ENCODE results near the gene SFMBT1. TPM values are rescaled to one million over a fixed set of nuclear protein-coding genes. Genes with fewer than 3 reads are reported as not detected.

Gene SFMBT1
- total RNA-seq, 1 donor from 2014 or later: 6.5 TPM

DNA sequence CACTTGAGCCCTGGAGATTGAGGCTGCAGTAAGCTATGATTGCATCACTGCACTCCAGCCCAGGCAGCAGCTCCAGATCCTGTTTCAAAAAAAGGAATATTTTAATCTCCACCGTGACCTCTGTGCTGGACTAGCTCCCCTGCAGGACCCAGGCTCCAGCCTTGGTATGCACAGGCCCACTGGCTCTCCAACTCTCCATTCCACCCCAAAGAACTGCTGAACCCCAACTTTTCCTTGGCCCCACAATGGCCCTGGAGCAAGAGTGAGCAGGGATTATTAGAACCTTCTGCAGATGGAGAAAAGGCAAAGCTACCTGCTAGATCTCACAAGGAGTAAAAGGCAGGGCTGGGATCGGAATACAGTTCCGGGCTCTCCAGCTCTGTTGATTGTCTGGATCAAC, 32.8 kb upstream of the SFMBT1 start:
- Mint-ChIP-seq H3K27me3 (ENCODE audit: unreplicated experiment) (peaks cover 9% of the 10 kb centered on the region), H3K36me3 (ENCODE audit: unreplicated experiment) (no peaks in the 10 kb centered on the region), H3K9me3 (ENCODE audit: unreplicated experiment) (peaks cover 2% of the 10 kb centered on the region), H3K4me3 (ENCODE audit: unreplicated experiment) (no peak overlapping the region), H3K27ac (ENCODE audit: unreplicated experiment) (no peak overlapping the region), H3K4me1 (ENCODE audit: low read depth, unreplicated experiment) (peaks cover under 1% of the 10 kb centered on the region)
- no peak for DNase-seq
- TF ChIP-seq, protein P1, sequence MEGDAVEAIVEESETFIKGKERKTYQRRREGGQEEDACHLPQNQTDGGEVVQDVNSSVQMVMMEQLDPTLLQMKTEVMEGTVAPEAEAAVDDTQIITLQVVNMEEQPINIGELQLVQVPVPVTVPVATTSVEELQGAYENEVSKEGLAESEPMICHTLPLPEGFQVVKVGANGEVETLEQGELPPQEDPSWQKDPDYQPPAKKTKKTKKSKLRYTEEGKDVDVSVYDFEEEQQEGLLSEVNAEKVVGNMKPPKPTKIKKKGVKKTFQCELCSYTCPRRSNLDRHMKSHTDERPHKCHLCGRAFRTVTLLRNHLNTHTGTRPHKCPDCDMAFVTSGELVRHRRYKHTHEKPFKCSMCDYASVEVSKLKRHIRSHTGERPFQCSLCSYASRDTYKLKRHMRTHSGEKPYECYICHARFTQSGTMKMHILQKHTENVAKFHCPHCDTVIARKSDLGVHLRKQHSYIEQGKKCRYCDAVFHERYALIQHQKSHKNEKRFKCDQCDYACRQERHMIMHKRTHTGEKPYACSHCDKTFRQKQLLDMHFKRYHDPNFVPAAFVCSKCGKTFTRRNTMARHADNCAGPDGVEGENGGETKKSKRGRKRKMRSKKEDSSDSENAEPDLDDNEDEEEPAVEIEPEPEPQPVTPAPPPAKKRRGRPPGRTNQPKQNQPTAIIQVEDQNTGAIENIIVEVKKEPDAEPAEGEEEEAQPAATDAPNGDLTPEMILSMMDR (IDR thresholded peaks at IDR 0.05; ENCODE audit: partially characterized antibody, unreplicated experiment): no peak

DNA sequence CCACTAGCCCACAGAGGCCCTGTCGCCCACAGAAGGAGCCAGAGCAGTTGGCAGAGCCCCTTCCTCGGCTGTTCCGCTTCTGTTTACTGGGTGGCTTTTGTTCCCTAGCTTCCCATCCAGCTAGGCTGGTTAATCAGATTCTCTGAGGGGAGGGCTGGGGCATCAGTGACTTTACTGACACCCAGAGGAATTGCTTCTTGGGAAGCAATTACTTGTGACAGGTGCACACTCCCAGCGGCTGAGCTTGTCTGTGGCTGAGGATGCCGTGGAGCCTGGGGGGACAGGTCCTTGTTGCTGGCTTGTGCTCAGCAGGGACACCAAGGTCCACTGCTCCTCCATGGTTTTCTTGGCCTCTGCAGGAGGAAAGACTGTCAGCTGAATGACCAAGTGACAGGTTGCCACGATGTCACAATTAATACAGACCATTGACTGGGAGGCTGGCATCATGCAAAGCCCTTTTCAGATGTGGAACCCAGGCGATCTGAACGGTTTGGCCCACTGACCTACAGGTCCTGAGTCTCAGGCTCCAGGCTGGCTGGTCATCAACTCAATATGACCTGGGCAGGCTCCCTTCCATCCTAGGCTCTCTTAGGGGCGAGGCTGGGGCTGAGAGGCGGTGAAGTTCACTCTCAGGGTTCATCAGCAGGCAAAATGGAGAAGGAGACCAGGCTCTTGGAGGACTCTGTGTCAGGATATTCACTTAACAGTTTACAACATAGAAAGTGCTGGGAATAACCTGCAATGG, 31.8 kb upstream of the SFMBT1 start:
- H3K9me3 Mint-ChIP-seq (ENCODE audit: unreplicated experiment): peaks cover 2% of the 10 kb centered on the region
- H3K4me1 Mint-ChIP-seq (ENCODE audit: low read depth, unreplicated experiment): peaks cover 2% of the 10 kb centered on the region
- no peak overlapping the region for H3K4me3 Mint-ChIP-seq (ENCODE audit: unreplicated experiment)
- no peak for DNase-seq
- no peak overlapping the region for H3K27ac Mint-ChIP-seq (ENCODE audit: unreplicated experiment)
- peaks cover 9% of the 10 kb centered on the region for H3K27me3 Mint-ChIP-seq (ENCODE audit: unreplicated experiment)
- TF ChIP-seq, protein P1 (IDR thresholded peaks at IDR 0.05; ENCODE audit: partially characterized antibody, unreplicated experiment): no peak
- H3K36me3 Mint-ChIP-seq (ENCODE audit: unreplicated experiment): no peaks in the 10 kb centered on the region

DNA sequence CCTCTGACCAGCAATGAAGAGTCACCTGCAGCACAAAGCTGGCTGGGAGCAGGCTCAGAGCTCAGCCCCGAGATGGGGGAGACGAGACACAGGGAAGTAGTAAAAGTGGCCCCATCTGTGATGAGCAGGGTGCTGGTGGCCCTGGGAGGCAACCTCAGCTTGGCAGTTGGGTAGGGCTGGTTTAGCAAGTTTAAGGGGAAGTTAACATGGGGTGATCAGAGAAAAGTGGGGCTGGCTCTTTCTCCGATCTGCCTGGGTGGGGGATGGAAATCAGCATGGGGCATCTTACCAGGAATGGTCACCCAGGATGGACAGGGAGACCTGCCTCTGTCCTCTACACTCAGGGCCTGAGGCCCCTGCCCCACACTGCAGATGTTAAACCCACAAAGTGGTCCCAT, 29.9 kb upstream of the SFMBT1 start:
- no peak overlapping the region for H3K4me3 Mint-ChIP-seq (ENCODE audit: unreplicated experiment)
- peaks cover 4% of the 10 kb centered on the region for H3K4me1 Mint-ChIP-seq (ENCODE audit: low read depth, unreplicated experiment)
- TF ChIP-seq, protein P1 (IDR thresholded peaks at IDR 0.05; ENCODE audit: partially characterized antibody, unreplicated experiment): no peak
- H3K27ac Mint-ChIP-seq (ENCODE audit: unreplicated experiment): no peak overlapping the region
- no peaks in the 10 kb centered on the region for H3K36me3 Mint-ChIP-seq (ENCODE audit: unreplicated experiment)
- H3K9me3 Mint-ChIP-seq (ENCODE audit: unreplicated experiment): peaks cover 3% of the 10 kb centered on the region
- no peak for DNase-seq
- peaks cover 6% of the 10 kb centered on the region for H3K27me3 Mint-ChIP-seq (ENCODE audit: unreplicated experiment)

DNA sequence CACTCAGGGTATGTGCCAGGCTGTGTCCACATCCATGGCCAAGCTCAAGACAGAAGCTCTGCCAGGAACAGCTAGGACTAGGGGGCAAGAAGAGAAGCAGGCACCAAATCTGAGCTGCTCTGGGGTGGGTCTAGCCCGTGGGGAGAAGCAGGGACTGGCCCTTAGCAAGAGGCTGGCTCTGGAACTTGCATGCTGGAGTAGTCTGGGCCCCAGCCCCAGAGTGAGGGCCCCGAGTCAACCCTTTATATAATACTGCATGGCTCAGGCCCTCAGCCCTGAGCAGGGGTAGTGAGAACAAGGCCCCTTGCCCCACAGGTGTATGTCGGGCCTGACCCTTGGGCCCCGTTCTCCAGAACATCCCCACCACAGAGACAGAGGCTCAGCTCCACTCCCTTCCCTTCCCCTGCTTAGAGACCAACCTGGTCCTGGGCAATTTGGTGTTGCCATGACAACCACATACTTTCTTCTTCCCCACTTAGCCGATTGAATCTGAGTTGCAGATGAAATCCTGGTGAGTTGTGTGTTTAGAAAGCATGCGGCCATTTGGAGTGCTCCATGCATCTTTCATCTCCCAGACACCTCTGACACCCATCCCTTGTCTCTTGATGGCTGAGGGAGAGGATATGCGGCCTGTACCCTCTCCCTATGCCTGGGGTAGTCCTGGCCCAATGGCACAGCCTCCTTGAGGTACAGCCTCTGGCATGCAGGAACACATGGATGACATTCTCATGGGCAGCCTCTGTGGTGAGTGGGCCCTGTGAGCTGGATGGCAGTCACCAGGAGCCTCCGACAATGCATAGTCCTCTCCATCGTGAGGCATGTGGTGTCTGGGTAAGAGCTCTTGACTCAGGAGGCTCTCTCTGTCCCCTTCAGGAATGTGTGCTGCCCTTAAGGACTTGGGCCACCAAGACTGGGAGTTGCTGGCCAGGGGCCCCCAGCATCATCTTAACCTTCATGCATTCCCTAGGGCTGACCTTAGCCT, 29.2 kb upstream of the SFMBT1 start:
- H3K36me3 Mint-ChIP-seq (ENCODE audit: unreplicated experiment): no peaks in the 10 kb centered on the region
- H3K27me3 Mint-ChIP-seq (ENCODE audit: unreplicated experiment): peaks cover 6% of the 10 kb centered on the region
- H3K4me1 Mint-ChIP-seq (ENCODE audit: low read depth, unreplicated experiment): peaks cover 4% of the 10 kb centered on the region
- peaks cover 3% of the 10 kb centered on the region for H3K9me3 Mint-ChIP-seq (ENCODE audit: unreplicated experiment)
- no peak for DNase-seq
- TF ChIP-seq, protein P1 (IDR thresholded peaks at IDR 0.05; ENCODE audit: partially characterized antibody, unreplicated experiment): no peak
- H3K4me3 Mint-ChIP-seq (ENCODE audit: unreplicated experiment): no peak overlapping the region
- H3K27ac Mint-ChIP-seq (ENCODE audit: unreplicated experiment): no peak overlapping the region

All from glutamatergic neuron (in vitro differentiated cells).